HCT116 (cell line): Measurements from ENCODE around the gene SLC41A3.

ENCODE experiments used
- CEBPB ChIP-seq: IDR thresholded peaks from 2 replicates; pipeline ENCODE4 v1.6.1; 2012; ENCODE audit warnings: low read depth
- EZH2 ChIP-seq: fragments of 200-600 bp; sonication (generic); IDR thresholded peaks from 2 replicates; pipeline ENCODE4 v1.6.1; 2017; ENCODE audit warnings: antibody characterized with exemption, mixed run types
- RAD21 ChIP-seq: IDR thresholded peaks from 2 replicates; pipeline ENCODE4 v1.6.1; 2012; ENCODE audit warnings: low read depth, mild to moderate bottlenecking
- SIN3A ChIP-seq: IDR thresholded peaks from 2 replicates; pipeline ENCODE4 v1.6.1; 2012; ENCODE audit warnings: low read depth
- ZBTB33 ChIP-seq: IDR thresholded peaks from 2 replicates; pipeline ENCODE4 v1.6.1; 2011; ENCODE audit warnings: mild to moderate bottlenecking, low read length, moderate library complexity; ENCODE audit not compliant: insufficient replicate concordance; ENCODE audit errors: extremely low read depth
- TF ChIP-seq, protein P1 (sequence below), 3 experiments: fragments of 200-600 bp in 1 of 3; sonication (generic) in 1 of 3; IDR thresholded peaks in 2 of 3; conservative IDR thresholded peaks in 1 of 3; 2 replicates each; pipeline ENCODE4 v1.5.1; 2012 to 2017; ENCODE audit warnings: low read depth in 2 of 3, low read length in 2 of 3, antibody characterized with exemption in 1 of 3, borderline replicate concordance in 1 of 3, control low read depth in 1 of 3, mild to moderate bottlenecking in 1 of 3, mixed read lengths in 1 of 3, mixed run types in 1 of 3, moderate library complexity in 1 of 3; ENCODE audit not compliant: insufficient read depth in 1 of 3
- TF ChIP-seq, protein P2 (sequence below): IDR thresholded peaks from 2 replicates; pipeline ENCODE4 v1.6.1; 2012; ENCODE audit warnings: low read depth
- TF ChIP-seq, protein P3 (sequence below): IDR thresholded peaks from 2 replicates; pipeline ENCODE4 v1.6.1; 2012

DNA sequence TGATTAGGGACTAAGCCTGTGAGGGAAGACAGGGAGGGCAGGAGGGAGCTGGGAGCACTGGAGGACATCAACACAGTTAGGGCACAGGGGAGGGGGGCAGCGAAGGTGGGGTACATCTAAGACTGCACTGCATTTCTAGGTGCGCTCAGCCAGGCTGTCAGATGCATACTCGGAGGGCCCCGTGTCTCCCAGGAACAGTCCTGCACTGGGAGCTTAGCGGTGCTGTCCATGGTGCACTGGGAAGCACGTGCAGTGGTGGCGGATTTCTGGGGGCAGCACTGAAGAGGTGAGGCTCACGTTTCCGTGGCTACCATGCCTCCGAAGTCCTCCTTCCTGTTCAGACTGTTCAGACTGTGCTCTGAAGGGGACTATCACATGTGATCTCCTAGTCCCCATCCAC, 60.5 kb downstream of the SLC41A3 start:
- TF ChIP-seq, protein P1, sequence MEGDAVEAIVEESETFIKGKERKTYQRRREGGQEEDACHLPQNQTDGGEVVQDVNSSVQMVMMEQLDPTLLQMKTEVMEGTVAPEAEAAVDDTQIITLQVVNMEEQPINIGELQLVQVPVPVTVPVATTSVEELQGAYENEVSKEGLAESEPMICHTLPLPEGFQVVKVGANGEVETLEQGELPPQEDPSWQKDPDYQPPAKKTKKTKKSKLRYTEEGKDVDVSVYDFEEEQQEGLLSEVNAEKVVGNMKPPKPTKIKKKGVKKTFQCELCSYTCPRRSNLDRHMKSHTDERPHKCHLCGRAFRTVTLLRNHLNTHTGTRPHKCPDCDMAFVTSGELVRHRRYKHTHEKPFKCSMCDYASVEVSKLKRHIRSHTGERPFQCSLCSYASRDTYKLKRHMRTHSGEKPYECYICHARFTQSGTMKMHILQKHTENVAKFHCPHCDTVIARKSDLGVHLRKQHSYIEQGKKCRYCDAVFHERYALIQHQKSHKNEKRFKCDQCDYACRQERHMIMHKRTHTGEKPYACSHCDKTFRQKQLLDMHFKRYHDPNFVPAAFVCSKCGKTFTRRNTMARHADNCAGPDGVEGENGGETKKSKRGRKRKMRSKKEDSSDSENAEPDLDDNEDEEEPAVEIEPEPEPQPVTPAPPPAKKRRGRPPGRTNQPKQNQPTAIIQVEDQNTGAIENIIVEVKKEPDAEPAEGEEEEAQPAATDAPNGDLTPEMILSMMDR (IDR thresholded peaks at IDR 0.05 in 2 of 3, conservative IDR thresholded peaks at IDR 0.05 in 1 of 3; ENCODE audit: borderline replicate concordance in 1 of 3, insufficient read depth in 1 of 3, low read depth in 2 of 3, low read length in 2 of 3): no peak
- TF ChIP-seq CEBPB: no peak
- no peak for TF ChIP-seq EZH2
- TF ChIP-seq RAD21: no peak
- TF ChIP-seq ZBTB33: no peak
- TF ChIP-seq, protein P2, sequence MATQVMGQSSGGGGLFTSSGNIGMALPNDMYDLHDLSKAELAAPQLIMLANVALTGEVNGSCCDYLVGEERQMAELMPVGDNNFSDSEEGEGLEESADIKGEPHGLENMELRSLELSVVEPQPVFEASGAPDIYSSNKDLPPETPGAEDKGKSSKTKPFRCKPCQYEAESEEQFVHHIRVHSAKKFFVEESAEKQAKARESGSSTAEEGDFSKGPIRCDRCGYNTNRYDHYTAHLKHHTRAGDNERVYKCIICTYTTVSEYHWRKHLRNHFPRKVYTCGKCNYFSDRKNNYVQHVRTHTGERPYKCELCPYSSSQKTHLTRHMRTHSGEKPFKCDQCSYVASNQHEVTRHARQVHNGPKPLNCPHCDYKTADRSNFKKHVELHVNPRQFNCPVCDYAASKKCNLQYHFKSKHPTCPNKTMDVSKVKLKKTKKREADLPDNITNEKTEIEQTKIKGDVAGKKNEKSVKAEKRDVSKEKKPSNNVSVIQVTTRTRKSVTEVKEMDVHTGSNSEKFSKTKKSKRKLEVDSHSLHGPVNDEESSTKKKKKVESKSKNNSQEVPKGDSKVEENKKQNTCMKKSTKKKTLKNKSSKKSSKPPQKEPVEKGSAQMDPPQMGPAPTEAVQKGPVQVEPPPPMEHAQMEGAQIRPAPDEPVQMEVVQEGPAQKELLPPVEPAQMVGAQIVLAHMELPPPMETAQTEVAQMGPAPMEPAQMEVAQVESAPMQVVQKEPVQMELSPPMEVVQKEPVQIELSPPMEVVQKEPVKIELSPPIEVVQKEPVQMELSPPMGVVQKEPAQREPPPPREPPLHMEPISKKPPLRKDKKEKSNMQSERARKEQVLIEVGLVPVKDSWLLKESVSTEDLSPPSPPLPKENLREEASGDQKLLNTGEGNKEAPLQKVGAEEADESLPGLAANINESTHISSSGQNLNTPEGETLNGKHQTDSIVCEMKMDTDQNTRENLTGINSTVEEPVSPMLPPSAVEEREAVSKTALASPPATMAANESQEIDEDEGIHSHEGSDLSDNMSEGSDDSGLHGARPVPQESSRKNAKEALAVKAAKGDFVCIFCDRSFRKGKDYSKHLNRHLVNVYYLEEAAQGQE: peak; percentile 28
- no peak for TF ChIP-seq SIN3A
- TF ChIP-seq, protein P3, sequence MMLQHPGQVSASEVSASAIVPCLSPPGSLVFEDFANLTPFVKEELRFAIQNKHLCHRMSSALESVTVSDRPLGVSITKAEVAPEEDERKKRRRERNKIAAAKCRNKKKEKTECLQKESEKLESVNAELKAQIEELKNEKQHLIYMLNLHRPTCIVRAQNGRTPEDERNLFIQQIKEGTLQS: no peak
